IPS DF 4.7 (cell line): ENCODE measurements around the gene LINC01488.

ENCODE experiments used
- DNase-seq: peaks from one replicate; pipeline ENCODE4 v3.0.0-alpha.2; 2013; ENCODE audit warnings: low spot score; ENCODE audit errors: extremely low read depth

The LINC01488 gene

GRCh38 chr11:69492201-69492991 lies 10.9 kb downstream of the LINC01488 start:
- no peak for DNase-seq

GRCh38 chr11:69493931-69494821 lies 12.7 kb downstream of the LINC01488 start:
- no peak for DNase-seq

GRCh38 chr11:69494851-69495250 lies 13.4 kb downstream of the LINC01488 start:
- DNase-seq, result no peak

- DNase-seq, result no peak
Measured at GRCh38 chr11:69495441-69496201, 14.2 kb downstream of the LINC01488 start.

- DNase-seq, result no peak
Measured at GRCh38 chr11:69496202-69496557, 14.7 kb downstream of the LINC01488 start.

- DNase-seq, result no peak
Measured at GRCh38 chr11:69496631-69497220, 15.3 kb downstream of the LINC01488 start.

- no peak for DNase-seq
Measured at GRCh38 chr11:69497221-69497787, 15.8 kb downstream of the LINC01488 start.

- DNase-seq, result no peak
Measured at GRCh38 chr11:69498614-69499175, 17.2 kb downstream of the LINC01488 start.

GRCh38 chr11:69499186-69499917 lies 17.9 kb downstream of the LINC01488 start:
- no peak for DNase-seq

- DNase-seq, result no peak
Measured at GRCh38 chr11:69499918-69500284, 18.4 kb downstream of the LINC01488 start.

- no peak for DNase-seq
Measured at GRCh38 chr11:69500285-69501120, 19.0 kb downstream of the LINC01488 start.

GRCh38 chr11:69501121-69501489 lies 19.6 kb downstream of the LINC01488 start:
- DNase-seq, result no peak

- no peak for DNase-seq
Measured at GRCh38 chr11:69501891-69502860, 20.7 kb downstream of the LINC01488 start.

- no peak for DNase-seq
Measured at GRCh38 chr11:69504127-69504526, 22.7 kb downstream of the LINC01488 start.

GRCh38 chr11:69504576-69505335 lies 23.3 kb downstream of the LINC01488 start:
- DNase-seq, result no peak

- no peak for DNase-seq
Measured at GRCh38 chr11:69508974-69509373, 27.5 kb downstream of the LINC01488 start.

- no peak for DNase-seq
Measured at GRCh38 chr11:69509381-69509780, 27.9 kb downstream of the LINC01488 start.
